ENCODE measurements around the gene UCHL1. TPM values are rescaled to one million over a fixed set of nuclear protein-coding genes. Genes with fewer than 3 reads are reported as not detected.
A peak's percentile ranks its signal among the peaks of the same experiment; 100 is the strongest.
"Not testable (repeated sequence)": the region's sequence is repeated elsewhere in the genome, so short reads cannot be mapped to it uniquely, and the experiment has no call there.

Gene UCHL1
- total RNA-seq, 1 donor from 2014 or later, result 1,012 TPM

DNA sequence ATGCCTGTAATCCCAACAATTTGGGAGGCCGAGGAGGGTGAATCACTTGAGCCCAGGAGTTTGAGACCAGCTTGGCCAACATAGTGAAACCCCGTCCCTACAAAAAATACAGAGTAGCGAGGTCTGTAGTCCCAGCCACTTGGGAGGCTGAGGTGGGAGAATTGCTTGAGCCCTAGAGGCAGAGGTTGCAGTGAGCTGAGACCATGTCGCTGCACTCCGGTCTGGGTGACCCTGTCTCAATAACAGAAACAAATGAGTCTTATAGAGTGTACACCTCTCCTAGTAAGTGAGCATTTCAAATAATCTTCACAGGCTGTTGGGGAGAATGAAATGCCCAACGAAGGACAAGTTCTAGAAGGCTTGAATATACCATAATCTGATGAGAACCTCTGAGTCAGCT is 5.5 kb downstream of the UCHL1 start:
- no peak overlapping the region for H3K4me3 Mint-ChIP-seq (ENCODE audit: unreplicated experiment)
- no peak for DNase-seq
- peaks cover 6% of the 10 kb centered on the region for H3K9me3 Mint-ChIP-seq (ENCODE audit: unreplicated experiment)
- peaks cover 8% of the 10 kb centered on the region for H3K36me3 Mint-ChIP-seq (ENCODE audit: unreplicated experiment)
- H3K27ac Mint-ChIP-seq (ENCODE audit: unreplicated experiment), result no peak overlapping the region
- TF ChIP-seq, protein P1, sequence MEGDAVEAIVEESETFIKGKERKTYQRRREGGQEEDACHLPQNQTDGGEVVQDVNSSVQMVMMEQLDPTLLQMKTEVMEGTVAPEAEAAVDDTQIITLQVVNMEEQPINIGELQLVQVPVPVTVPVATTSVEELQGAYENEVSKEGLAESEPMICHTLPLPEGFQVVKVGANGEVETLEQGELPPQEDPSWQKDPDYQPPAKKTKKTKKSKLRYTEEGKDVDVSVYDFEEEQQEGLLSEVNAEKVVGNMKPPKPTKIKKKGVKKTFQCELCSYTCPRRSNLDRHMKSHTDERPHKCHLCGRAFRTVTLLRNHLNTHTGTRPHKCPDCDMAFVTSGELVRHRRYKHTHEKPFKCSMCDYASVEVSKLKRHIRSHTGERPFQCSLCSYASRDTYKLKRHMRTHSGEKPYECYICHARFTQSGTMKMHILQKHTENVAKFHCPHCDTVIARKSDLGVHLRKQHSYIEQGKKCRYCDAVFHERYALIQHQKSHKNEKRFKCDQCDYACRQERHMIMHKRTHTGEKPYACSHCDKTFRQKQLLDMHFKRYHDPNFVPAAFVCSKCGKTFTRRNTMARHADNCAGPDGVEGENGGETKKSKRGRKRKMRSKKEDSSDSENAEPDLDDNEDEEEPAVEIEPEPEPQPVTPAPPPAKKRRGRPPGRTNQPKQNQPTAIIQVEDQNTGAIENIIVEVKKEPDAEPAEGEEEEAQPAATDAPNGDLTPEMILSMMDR (IDR thresholded peaks at IDR 0.05; ENCODE audit: partially characterized antibody, unreplicated experiment), result no peak
- H3K4me1 Mint-ChIP-seq (ENCODE audit: low read depth, unreplicated experiment), result peaks cover 22% of the 10 kb centered on the region
- peaks cover 6% of the 10 kb centered on the region for H3K27me3 Mint-ChIP-seq (ENCODE audit: unreplicated experiment)

DNA sequence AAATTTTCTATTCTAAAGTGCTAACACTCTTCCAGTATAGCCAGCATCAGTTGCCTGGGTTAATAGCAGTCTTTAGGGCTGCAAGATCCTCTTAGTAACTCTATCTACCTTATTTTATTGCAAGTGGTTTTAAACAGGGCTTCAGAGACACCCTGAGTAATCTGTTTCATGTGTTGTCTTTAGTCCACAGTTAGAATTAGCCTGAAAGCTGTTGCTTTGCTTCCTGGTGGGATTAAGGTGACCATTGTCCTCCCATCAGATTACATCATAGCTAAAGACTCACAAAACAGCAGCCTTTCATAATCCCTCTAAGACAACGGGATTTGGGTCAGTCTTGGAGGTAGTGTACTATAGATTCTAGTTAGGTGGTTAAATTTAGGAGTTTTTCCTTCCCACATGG is 7.5 kb downstream of the UCHL1 start:
- no peak for DNase-seq
- Mint-ChIP-seq H3K9me3 (ENCODE audit: unreplicated experiment) (no peaks in the 10 kb centered on the region), H3K27me3 (ENCODE audit: unreplicated experiment) (peaks cover 5% of the 10 kb centered on the region), H3K27ac (ENCODE audit: unreplicated experiment) (no peak overlapping the region), H3K4me3 (ENCODE audit: unreplicated experiment) (no peak overlapping the region), H3K36me3 (ENCODE audit: unreplicated experiment) (no peaks in the 10 kb centered on the region), H3K4me1 (ENCODE audit: low read depth, unreplicated experiment) (peaks cover 22% of the 10 kb centered on the region)
- TF ChIP-seq, protein P1 (IDR thresholded peaks at IDR 0.05; ENCODE audit: partially characterized antibody, unreplicated experiment), result no peak

DNA sequence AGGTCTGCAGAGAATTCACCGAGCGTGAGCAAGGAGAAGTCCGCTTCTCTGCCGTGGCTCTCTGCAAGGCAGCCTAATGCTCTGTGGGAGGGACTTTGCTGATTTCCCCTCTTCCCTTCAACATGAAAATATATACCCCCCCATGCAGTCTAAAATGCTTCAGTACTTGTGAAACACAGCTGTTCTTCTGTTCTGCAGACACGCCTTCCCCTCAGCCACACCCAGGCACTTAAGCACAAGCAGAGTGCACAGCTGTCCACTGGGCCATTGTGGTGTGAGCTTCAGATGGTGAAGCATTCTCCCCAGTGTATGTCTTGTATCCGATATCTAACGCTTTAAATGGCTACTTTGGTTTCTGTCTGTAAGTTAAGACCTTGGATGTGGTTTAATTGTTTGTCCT is 11.3 kb downstream of the UCHL1 start:
- no peak overlapping the region for H3K4me3 Mint-ChIP-seq (ENCODE audit: unreplicated experiment)
- TF ChIP-seq, protein P1 (IDR thresholded peaks at IDR 0.05; ENCODE audit: partially characterized antibody, unreplicated experiment), result no peak
- peaks cover 5% of the 10 kb centered on the region for H3K27me3 Mint-ChIP-seq (ENCODE audit: unreplicated experiment)
- no peaks in the 10 kb centered on the region for H3K36me3 Mint-ChIP-seq (ENCODE audit: unreplicated experiment)
- DNase-seq, result peak; percentile 28
- H3K9me3 Mint-ChIP-seq (ENCODE audit: unreplicated experiment), result no peaks in the 10 kb centered on the region
- H3K27ac Mint-ChIP-seq (ENCODE audit: unreplicated experiment), result peak overlapping the region; percentile 86
- H3K4me1 Mint-ChIP-seq (ENCODE audit: low read depth, unreplicated experiment), result peaks cover 13% of the 10 kb centered on the region

DNA sequence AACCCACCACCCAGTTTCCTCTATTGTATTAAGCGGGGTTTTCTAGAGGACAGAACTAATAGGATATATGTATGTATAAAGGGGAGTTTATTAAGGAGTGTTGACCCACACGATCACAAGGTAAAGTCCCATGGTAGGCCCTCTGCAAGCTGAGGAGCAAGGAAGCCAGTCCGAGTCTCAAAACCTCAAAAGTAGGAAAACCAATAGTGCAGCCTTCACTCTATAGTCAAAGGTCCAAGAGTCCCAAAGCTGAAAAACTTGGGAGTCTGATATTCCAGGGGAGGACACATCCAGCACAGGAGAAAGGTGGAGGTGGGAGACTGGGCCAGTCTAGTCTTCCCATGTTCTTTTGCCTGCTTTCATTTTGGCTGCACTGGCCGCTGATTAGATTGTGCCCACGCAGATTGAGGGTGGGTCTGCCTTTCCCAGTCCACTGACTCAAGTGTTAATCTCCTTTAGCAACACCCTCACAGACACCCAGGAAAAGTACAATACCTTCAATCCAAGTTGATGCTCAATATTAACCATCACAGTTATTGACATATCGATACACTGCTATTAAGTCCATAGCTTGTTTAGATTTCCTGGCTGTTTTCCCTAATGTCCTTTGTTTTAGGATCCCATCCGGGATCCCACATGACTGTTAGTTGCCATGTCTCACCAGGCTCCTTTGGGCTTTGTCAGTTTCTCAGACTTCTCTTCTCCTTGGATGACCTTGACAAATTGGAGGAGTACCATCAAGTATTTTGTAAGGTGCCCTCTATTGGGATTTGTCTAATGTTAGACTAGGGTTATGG is 12.2 kb downstream of the UCHL1 start:
- H3K4me3 Mint-ChIP-seq (ENCODE audit: unreplicated experiment), result no peak overlapping the region
- peaks cover 13% of the 10 kb centered on the region for H3K4me1 Mint-ChIP-seq (ENCODE audit: low read depth, unreplicated experiment)
- H3K9me3 Mint-ChIP-seq (ENCODE audit: unreplicated experiment), result peaks cover 2% of the 10 kb centered on the region
- no peak for DNase-seq
- peak overlapping the region; percentile 86 for H3K27ac Mint-ChIP-seq (ENCODE audit: unreplicated experiment)
- H3K27me3 Mint-ChIP-seq (ENCODE audit: unreplicated experiment), result peaks cover 1% of the 10 kb centered on the region
- no peaks in the 10 kb centered on the region for H3K36me3 Mint-ChIP-seq (ENCODE audit: unreplicated experiment)
- TF ChIP-seq, protein P1 (IDR thresholded peaks at IDR 0.05; ENCODE audit: partially characterized antibody, unreplicated experiment), result no peak

DNA sequence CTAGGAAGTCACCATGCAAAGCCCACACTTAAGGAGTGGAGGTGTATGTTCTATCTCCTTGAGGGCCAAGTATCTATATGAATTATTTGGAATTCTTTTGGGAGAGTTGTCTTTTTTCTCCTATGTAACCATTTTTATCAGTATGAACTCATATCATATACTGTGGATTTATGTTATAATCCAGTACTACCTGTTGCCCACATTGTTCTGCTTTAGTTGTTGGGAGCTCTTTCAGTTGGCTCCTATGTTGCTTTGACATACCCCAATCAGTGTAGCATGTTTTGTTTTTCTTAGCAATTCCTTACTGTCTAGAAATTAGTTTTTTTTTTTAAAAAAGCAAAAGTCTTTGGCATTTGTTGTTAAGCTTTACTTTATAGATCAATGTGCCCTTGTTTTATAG is 13.0 kb downstream of the UCHL1 start:
- peaks cover 1% of the 10 kb centered on the region for H3K27me3 Mint-ChIP-seq (ENCODE audit: unreplicated experiment)
- H3K9me3 Mint-ChIP-seq (ENCODE audit: unreplicated experiment), result peaks cover 2% of the 10 kb centered on the region
- no peak overlapping the region for H3K4me3 Mint-ChIP-seq (ENCODE audit: unreplicated experiment)
- DNase-seq, result no peak
- H3K27ac Mint-ChIP-seq (ENCODE audit: unreplicated experiment), result no peak overlapping the region
- peaks cover 1% of the 10 kb centered on the region for H3K36me3 Mint-ChIP-seq (ENCODE audit: unreplicated experiment)
- TF ChIP-seq, protein P1 (IDR thresholded peaks at IDR 0.05; ENCODE audit: partially characterized antibody, unreplicated experiment), result no peak
- H3K4me1 Mint-ChIP-seq (ENCODE audit: low read depth, unreplicated experiment), result peaks cover 13% of the 10 kb centered on the region

DNA sequence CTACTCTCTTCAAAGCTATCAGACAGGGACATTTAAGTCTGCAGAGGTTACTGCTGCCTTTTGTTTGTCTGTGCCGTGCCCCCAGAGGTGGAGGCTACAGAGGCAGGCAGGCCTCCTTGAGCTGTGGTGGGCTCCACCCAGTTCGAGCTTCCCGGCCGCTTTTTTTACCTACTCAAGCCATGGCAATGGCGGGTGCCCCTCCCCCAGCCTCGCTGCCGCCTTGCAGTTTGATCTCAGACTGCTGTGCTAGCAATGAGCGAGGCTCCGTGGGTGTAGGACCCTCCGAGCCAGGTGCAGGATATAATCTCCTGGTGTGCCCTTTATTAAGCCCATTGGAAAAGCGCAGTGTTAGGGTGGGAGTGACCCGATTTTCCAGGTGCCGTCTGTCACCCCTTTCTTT is 19.2 kb downstream of the UCHL1 start:
- not testable (repeated sequence) for H3K27me3 Mint-ChIP-seq (ENCODE audit: unreplicated experiment)

More for the DNA sequence above, 19.2 kb downstream of the UCHL1 start:
- not testable (repeated sequence) for H3K27ac Mint-ChIP-seq (ENCODE audit: unreplicated experiment); H3K9me3 Mint-ChIP-seq (ENCODE audit: unreplicated experiment); H3K4me1 Mint-ChIP-seq (ENCODE audit: low read depth, unreplicated experiment); H3K36me3 Mint-ChIP-seq (ENCODE audit: unreplicated experiment); H3K4me3 Mint-ChIP-seq (ENCODE audit: unreplicated experiment); DNase-seq

Data from glutamatergic neuron (in vitro differentiated cells).